GM12891 (cell line): ENCODE results near the gene MAMDC4.
"Not testable (repeated sequence)": the region's sequence is repeated elsewhere in the genome, so short reads cannot be mapped to it uniquely, and the experiment has no call there.

Source experiments
- DNase-seq: peaks from one replicate; pipeline ENCODE4 v3.0.0; 2011; ENCODE audit warnings: low spot score; ENCODE audit not compliant: insufficient read length
- FAIRE-seq: peaks from 2 replicates; lab custom pipeline; 2011; peaks lifted over from hg19 to GRCh38; lab: Jason Lieb, UNC
- PAX5 ChIP-seq: IDR thresholded peaks from 2 replicates; pipeline ENCODE4 v1.6.1; 2011; ENCODE audit warnings: low read length, moderate library complexity, mild to moderate bottlenecking; ENCODE audit not compliant: insufficient read depth, severe bottlenecking
- POLR2A ChIP-seq: IDR thresholded peaks from 2 replicates; pipeline ENCODE4 v1.6.1; 2011; ENCODE audit warnings: low read depth, low read length, control low read depth
- POLR2AphosphoS5 ChIP-seq: IDR thresholded peaks from 2 replicates; pipeline ENCODE4 v1.6.1; 2011; ENCODE audit warnings: low read depth, low read length, control low read depth
- POU2F2 ChIP-seq: IDR thresholded peaks from 2 replicates; pipeline ENCODE4 v1.6.1; 2011; ENCODE audit warnings: low read depth, mild to moderate bottlenecking, control low read depth, low read length, moderate library complexity
- SPI1 ChIP-seq: IDR thresholded peaks from 2 replicates; pipeline ENCODE4 v1.6.1; 2011; ENCODE audit warnings: low read depth, low read length, control low read depth
- TAF1 ChIP-seq: IDR thresholded peaks from 2 replicates; pipeline ENCODE4 v1.6.1; 2011; ENCODE audit warnings: low read depth, low read length, control low read depth

MAMDC4 gene

DNA sequence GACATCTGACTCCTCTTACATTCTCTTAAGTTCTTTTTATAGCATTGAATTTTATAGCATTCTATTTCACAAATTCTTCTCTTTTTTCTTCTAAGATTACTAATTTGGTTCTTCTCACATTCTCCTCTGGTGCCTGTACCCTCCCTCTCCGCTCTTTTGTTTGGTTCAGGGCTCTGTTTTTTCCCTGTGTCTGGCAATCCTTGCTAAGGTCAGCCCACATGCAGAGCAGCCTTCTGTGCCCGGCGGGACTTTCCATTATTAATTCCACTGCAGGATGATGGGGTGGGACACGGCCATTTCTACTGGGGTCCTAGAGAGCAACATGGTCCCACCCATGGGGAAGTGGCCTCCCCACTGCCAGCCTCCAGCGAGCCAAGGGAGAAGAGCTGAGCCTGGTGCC lies 24.3 kb downstream of the MAMDC4 start:
- no peak for FAIRE-seq
- no peak for DNase-seq
- TF ChIP-seq PAX5 (no peak), POLR2A (no peak), SPI1 (no peak), POLR2AphosphoS5 (no peak), TAF1 (no peak), POU2F2 (no peak)

DNA sequence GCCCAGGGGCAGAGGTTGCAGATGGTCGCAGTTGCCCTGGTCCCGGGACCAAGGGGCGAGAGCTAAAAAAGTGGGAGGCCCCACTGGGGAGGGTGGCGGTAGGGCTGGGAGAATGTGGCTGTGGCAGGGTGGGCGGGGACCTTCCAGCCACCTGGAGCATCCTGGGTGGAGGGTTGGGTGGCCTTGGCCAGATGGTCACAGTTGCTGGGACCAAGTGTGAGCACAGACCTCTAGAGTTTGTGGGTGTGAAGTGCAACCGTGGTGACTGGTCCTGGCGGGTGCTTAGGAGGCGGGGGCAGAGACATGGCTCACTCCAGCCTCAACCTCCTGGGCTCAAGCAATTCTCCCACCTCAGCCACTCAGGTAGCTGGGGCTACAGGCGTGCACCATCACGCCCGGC lies 28.5 kb downstream of the MAMDC4 start:
- TF ChIP-seq TAF1: no peak
- TF ChIP-seq POLR2A: no peak
- TF ChIP-seq POU2F2: no peak
- TF ChIP-seq POLR2AphosphoS5: no peak
- FAIRE-seq: no peak
- no peak for DNase-seq

DNA sequence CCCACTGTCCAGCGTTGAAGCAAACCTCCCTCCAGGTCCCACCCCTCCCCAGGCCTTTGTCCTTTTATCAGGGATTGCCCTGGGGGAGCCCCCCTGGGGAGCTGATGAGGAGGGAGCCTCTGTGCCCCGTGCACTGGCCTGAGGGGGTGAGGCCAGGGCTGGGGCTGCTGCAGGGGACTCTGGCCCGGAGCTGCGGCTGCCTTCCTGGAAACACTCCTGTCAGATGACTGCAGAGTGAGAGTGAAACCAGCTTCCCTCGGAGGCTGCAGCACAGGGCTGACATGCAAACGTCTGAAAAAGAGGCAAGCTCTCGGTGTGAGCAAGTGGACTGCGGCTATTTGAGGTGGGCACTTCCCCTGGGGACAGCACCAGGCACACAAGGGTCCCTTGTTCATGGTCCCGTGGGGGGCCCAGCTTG lies 29.6 kb downstream of the MAMDC4 start:
- TF ChIP-seq SPI1 (no peak), POLR2A (no peak), POU2F2 (0 out of 2 replicates have a peak, but pooled peaks have one; percentile 36), PAX5 (no peak), POLR2AphosphoS5 (no peak), TAF1 (no peak)
- FAIRE-seq (peak; percentile 81), DNase-seq (peak; percentile 72)

DNA sequence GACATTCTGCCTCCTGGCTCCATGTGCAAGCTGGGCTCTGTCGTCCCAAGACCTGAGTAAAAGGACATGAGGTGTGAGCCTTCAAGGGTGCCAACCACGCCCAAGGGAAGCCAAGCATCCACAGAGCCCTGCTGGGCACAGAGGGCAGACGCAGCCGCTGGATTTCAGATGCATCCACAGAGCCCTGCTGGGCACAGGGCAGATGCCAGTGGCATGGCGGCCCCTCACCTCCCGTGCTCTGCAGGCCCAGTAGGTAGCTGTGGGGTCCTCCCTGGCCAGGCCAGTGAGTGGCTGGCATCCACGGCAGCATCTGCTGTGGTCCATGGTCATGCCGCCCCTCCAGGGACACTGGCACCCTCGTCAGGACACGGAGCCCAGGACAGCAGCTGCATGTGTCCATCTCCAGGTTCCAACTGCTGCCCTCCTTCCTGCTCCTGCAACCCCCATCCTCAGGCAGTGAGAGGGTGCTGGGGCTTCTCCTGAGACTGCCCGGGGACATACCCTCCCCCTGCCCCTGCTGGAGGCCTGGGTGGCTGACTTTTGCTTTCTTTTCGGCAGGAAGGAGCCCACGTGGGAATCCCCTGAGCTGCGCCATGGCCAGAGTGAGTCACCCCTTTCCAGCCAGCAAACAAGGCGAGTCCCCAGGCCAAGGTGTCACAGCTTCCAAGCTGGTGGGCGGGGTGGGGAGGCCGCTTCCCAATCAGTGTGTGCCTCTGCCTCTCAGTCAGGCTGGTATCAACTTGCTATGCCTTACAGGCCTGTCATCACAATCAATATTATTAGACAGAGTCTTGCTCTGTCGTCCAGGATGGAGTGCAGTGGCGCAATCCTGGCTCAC lies 30.2 kb downstream of the MAMDC4 start:
- FAIRE-seq: peak; percentile 88
- peak; percentile 79 for DNase-seq
- TF ChIP-seq POU2F2 (no peak), POLR2AphosphoS5 (no peak)

DNA sequence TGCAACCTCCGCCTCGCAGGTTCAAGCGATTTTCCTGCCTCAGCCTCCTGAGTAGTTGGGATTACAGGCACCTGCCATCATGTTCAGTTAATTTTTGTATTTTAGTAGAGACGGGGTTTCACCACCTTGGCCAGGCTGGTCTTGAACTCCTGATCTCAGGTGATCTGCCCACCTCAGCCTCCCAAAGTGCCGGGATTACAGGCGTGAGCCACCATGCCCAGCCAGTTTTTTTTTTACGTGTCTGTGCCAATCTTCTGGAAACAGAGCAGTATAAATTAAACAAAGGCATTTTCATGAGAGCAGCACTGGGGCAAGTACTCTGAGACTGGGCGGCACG lies 30.8 kb downstream of the MAMDC4 start:
- FAIRE-seq, DNase-seq: not testable (repeated sequence)

DNA sequence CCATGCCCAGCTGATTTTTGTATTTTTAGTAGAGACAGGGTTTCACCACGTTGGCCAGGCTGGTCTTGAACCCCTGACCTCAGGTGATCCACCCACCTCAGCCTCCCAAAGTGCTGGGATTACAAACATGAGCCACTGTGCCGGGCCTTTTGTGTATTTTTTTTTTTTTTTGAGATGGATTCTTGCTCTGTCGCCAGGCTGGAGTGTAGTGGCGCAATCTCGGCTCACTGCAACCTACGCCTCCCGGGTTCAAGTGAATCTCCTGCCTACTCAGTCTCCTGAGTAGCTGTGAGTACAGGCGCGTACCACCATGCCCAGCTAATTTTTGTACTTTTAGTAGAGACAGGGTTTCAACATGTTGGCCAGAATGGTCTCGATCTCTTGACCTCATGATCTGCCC lies 31.5 kb downstream of the MAMDC4 start:
- DNase-seq, FAIRE-seq: not testable (repeated sequence)

DNA sequence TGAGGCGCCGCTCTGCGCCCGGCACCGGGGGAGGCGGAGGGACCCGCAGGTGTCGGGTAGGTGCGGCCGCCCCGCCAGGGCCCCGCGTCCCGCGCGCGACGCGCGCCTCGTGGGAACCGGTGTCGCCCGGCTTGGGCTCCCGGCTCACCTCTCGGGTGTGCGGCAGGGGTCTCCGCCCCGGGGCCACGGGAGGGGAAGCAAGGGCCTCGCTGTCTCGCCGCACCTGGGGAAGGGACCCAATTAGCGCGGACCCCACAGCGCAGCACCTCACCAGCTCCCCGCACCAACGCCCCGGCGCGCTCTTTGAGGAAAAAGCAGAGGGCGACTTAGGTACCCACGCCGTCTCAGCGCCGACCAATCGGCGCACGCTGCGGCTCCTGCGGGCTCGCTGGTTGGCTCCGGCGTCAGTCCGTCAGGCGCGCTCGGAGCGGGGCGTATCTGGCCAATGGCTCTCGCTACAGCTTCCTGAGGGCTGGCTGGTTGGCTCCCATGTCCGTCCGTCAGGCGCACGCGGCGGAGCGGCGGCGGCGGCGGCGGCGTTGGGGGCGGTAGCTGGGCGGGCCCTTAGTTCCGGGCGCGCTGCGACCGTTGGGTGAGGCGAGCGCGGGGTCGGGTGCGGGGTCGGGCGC lies 33.9 kb downstream of the MAMDC4 start, which contains the start of gene TRAF2:
TRAF2 (plus strand) TSS at position 567 of the 629 bp plus-strand sequence. CDS start 12,225 bp downstream, outside the sequence.
- TF ChIP-seq POU2F2 (no peak), POLR2AphosphoS5 (peak; percentile 84), PAX5 (peak; percentile 42), SPI1 (no peak), POLR2A (peak; percentile 83), TAF1 (no peak)
- DNase-seq (peak; percentile 100), FAIRE-seq (peak; percentile 95)

DNA sequence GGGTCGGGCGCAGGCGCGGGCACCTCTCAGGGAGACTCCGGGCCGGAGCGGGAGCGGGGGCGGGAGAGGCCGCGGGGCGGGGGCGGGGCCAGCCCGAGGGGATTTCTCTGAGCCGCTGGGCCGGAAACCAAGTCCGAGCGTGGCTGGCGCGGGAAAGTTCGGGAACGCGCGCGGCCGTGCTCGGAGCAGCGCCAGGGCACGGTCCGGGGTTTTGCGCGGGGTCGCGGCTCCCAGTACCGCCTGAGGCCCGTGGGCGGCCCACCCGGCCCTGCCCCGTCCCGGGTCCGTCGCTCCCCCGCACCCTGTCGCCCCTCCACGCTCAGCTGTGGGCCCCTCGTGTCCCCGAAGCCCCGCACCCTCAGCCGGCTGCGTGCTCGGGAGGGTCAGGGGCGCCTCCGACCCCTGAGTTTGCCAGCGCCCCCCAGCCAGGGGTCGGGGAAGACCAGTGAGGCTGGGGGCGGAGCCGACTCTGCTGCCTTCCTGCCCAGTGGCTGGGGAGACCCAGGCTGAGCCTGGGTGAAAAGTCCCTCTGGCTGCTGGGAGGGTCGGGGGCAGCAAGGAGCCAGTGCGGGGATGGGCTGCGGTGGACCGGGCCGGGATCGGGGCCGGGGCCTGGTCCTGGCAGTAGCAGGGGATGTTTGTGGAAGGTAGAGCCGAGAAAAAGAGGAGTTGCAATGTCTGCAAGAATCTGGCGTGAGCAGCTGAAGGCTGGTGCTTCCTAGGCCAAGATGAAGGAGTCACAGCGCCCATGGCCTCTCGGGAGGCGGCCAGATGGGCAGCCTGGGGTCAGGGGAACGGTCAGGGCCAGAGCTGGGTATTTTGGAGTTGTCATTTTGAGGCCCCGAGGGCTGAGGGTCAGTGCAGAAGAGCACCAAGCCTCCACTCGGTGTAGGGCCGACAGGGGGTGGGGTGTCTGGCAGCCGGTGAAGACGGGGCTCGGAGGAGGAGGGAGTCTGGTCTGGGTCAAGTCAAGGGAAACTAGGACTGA lies 34.8 kb downstream of the MAMDC4 start:
- DNase-seq: peak; percentile 81
- FAIRE-seq: peak; percentile 54
- TF ChIP-seq PAX5 (no peak), TAF1 (no peak), POU2F2 (no peak), POLR2AphosphoS5 (no peak), POLR2A (no peak), SPI1 (no peak)

DNA sequence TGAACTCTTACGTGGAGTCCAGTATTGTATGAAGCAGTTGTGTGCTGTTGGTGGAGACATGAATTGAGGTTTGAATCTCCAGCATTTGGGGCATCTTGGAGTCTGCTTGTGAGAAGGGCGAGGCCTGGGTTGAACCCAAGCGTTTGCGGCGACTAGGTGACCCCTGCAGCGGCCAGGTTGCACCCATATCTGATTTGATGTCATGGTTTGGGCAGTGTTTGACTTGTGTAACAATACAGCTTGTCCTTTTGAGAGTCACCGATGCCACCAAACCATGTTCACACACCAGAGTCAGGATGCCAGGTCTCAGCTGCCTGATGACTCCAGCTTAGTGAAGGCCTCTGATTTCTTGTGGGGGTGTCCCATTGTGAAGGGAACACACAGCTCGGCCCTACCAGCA lies 36.3 kb downstream of the MAMDC4 start:
- no peak for FAIRE-seq
- DNase-seq: no peak
- no peak for TF ChIP-seq POU2F2
- no peak for TF ChIP-seq POLR2A
- no peak for TF ChIP-seq POLR2AphosphoS5
- TF ChIP-seq PAX5: no peak
- TF ChIP-seq SPI1: no peak
- no peak for TF ChIP-seq TAF1

DNA sequence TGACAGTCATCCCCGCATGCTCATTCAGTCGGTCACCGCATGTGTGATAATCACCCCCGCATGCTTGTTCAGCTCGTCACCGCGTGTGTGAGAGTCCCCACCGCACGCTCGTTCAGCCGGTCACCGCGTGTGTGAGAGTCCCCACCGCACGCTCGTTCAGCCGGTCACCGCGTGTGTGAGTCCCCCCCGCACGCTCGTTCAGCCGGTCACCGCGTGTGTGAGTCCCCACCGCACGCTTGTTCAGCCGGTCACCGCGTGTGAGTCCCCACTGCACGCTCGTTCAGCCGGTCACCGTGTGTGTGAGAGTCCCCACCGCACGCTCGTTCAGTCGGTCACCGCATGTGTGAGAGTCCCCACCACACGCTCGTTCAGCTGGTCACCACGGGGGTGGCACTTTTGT lies 37.7 kb downstream of the MAMDC4 start:
- no peak for FAIRE-seq
- DNase-seq: no peak
- TF ChIP-seq POU2F2: no peak
- TF ChIP-seq TAF1: no peak
- no peak for TF ChIP-seq SPI1
- no peak for TF ChIP-seq POLR2A
- TF ChIP-seq PAX5: no peak
- TF ChIP-seq POLR2AphosphoS5: no peak
